IMR-90 (cell line): ENCODE results near the gene ZRSR2. TPM values are rescaled to one million over a fixed set of nuclear protein-coding genes. Genes with fewer than 3 reads are reported as not detected.

Experiments used
- ATAC-seq: fragments of 200-7000 bp; cut with Tn5 transposase; 2 replicates; pipeline ENCODE4 v1.9.1; 2020; ENCODE audit warnings: low read depth, mild to moderate bottlenecking, moderate library complexity
- BruUV-seq: library from RNA; stranded (reverse); fragments of 400-500 nt; replicated peaks from 2 replicates; lab custom pipeline; 2021; lab: Mats Ljungman, UMichigan
- CTCF ChIA-PET: fragments of 300-600 bp; formaldehyde crosslinking; extraction: SDS; loops from one replicate; lab custom pipeline; 2021; ENCODE audit warnings: antibody characterized with exemption; lab: Yijun Ruan, JAX
- POLR2A ChIA-PET: fragments of 300-600 bp; sonication (Branson Sonifier 250); formaldehyde crosslinking; loops from one replicate; lab custom pipeline; 2022; ENCODE audit warnings: antibody characterized with exemption; ENCODE audit not compliant: unreplicated experiment; lab: Charles Lee
- DNase-seq: peaks from one replicate; pipeline ENCODE4 v3.0.0; 2013
- H2AFZ ChIP-seq: replicated peaks from 2 replicates; pipeline ENCODE3; 2013; ENCODE audit warnings: low read length, mild to moderate bottlenecking; ENCODE audit not compliant: poor library complexity
- H2AK5ac ChIP-seq: 2 replicates; pipeline ENCODE4 v1.6.1; 2013; ENCODE audit warnings: low read depth, low read length, inconsistent platforms
- H2AK9ac ChIP-seq: replicated peaks from 2 replicates; pipeline ENCODE3; 2013; ENCODE audit warnings: mild to moderate bottlenecking, low read depth, low read length, moderate library complexity; ENCODE audit not compliant: poor library complexity
- H2BK120ac ChIP-seq: 2 replicates; pipeline ENCODE4 v1.6.1; 2013; ENCODE audit warnings: low read depth, low read length, inconsistent platforms
- H2BK15ac ChIP-seq: 3 replicates; pipeline ENCODE4 v1.6.1; 2013; ENCODE audit warnings: low read depth, low read length, inconsistent platforms
- H2BK20ac ChIP-seq: 2 replicates; pipeline ENCODE4 v1.6.1; 2013; ENCODE audit warnings: low read depth, mild to moderate bottlenecking, inconsistent platforms, low read length, moderate library complexity
- H2BK5ac ChIP-seq: 2 replicates; pipeline ENCODE4 v1.6.1; 2013; ENCODE audit warnings: mild to moderate bottlenecking, low read depth, low read length, inconsistent platforms; ENCODE audit not compliant: poor library complexity, severe bottlenecking
- H3K14ac ChIP-seq: replicated peaks from 2 replicates; pipeline ENCODE4 v1.6.1; 2013; ENCODE audit warnings: low read depth, low read length, inconsistent platforms
- H3K18ac ChIP-seq: 2 replicates; pipeline ENCODE4 v1.6.1; 2013; ENCODE audit warnings: low read depth, low read length, control low read depth
- H3K23ac ChIP-seq: 2 replicates; pipeline ENCODE4 v1.6.1; 2013; ENCODE audit warnings: low read depth, low read length, inconsistent platforms
- H3K27ac ChIP-seq: 2 replicates; pipeline ENCODE4 v1.5.1; 2013; ENCODE audit warnings: mild to moderate bottlenecking, control low read depth, low read length; ENCODE audit not compliant: insufficient read depth
- H3K27me3 ChIP-seq: 2 replicates; pipeline ENCODE4 v1.6.1; 2013; ENCODE audit warnings: low read length; ENCODE audit not compliant: control insufficient read depth, insufficient read depth
- H3K36me3 ChIP-seq: 2 replicates; pipeline ENCODE4 v1.6.1; 2013; ENCODE audit warnings: low read length, mixed read lengths; ENCODE audit not compliant: control insufficient read depth, insufficient read depth
- H3K4ac ChIP-seq: 2 replicates; pipeline ENCODE4 v1.6.1; 2013; ENCODE audit warnings: low read depth, low read length, inconsistent platforms
- H3K4me1 ChIP-seq: 2 replicates; pipeline ENCODE4 v1.6.1; 2013; ENCODE audit warnings: low read length, mixed read lengths; ENCODE audit not compliant: control insufficient read depth, insufficient read depth
- H3K4me2 ChIP-seq: 2 replicates; pipeline ENCODE4 v1.6.1; 2013; ENCODE audit warnings: low read depth, mild to moderate bottlenecking, control low read depth, low read length, moderate library complexity
- H3K4me3 ChIP-seq: 2 replicates; pipeline ENCODE4 v1.5.1; 2013; ENCODE audit warnings: low read depth, mild to moderate bottlenecking, control low read depth, low read length, moderate library complexity; ENCODE audit not compliant: insufficient read depth
- H3K56ac ChIP-seq: 2 replicates; pipeline ENCODE4 v1.6.1; 2013; ENCODE audit warnings: low read length, inconsistent platforms; ENCODE audit not compliant: insufficient read depth; ENCODE audit errors: extremely low read depth
- H3K79me1 ChIP-seq, 2 experiments: 2 replicates each; pipeline ENCODE4 v1.6.1; 2013; ENCODE audit warnings: low read length in 2 of 2, inconsistent platforms in 1 of 2, low read depth in 1 of 2
- H3K9ac ChIP-seq: 2 replicates; pipeline ENCODE4 v1.6.1; 2013; ENCODE audit warnings: low read depth, low read length, control low read depth
- H3K9me1 ChIP-seq: 2 replicates; pipeline ENCODE4 v1.6.1; 2013; ENCODE audit warnings: low read length, inconsistent platforms; ENCODE audit not compliant: insufficient read depth
- H3K9me3 ChIP-seq: 2 replicates; pipeline ENCODE4 v1.6.1; 2013; ENCODE audit warnings: low read length; ENCODE audit not compliant: control insufficient read depth, insufficient read depth
- H4K20me1 ChIP-seq: 2 replicates; pipeline ENCODE4 v1.6.1; 2013; ENCODE audit warnings: low read length, inconsistent platforms; ENCODE audit not compliant: insufficient read depth
- H4K5ac ChIP-seq: 2 replicates; pipeline ENCODE4 v1.6.1; 2013; ENCODE audit warnings: mild to moderate bottlenecking, low read depth, low read length, control low read depth
- H4K8ac ChIP-seq, 2 experiments: 2 replicates each; pipeline ENCODE4 v1.6.1; 2013; ENCODE audit warnings: low read depth in 2 of 2, low read length in 2 of 2, control low read depth in 1 of 2, inconsistent platforms in 1 of 2
- H4K91ac ChIP-seq: 2 replicates; pipeline ENCODE4 v1.6.1; 2013; ENCODE audit warnings: low read depth, low read length, inconsistent platforms; ENCODE audit not compliant: insufficient read depth
- BHLHE40 ChIP-seq: fragments of 150-350 bp; IDR thresholded peaks from 2 replicates; pipeline ENCODE4 v1.6.1; 2016; ENCODE audit warnings: mild to moderate bottlenecking, low read depth, low read length
- CEBPB ChIP-seq: IDR thresholded peaks from 2 replicates; pipeline ENCODE4 v1.6.1; 2012; ENCODE audit warnings: low read depth, low read length, improper control_type of control experiment
- FOS ChIP-seq: fragments of 150-350 bp; IDR thresholded peaks from 2 replicates; pipeline ENCODE4 v1.6.1; 2016; ENCODE audit warnings: low read depth, low read length
- MAZ ChIP-seq: IDR thresholded peaks from 2 replicates; pipeline ENCODE4 v1.6.1; 2012; ENCODE audit warnings: low read depth, mild to moderate bottlenecking, low read length, improper control_type of control experiment, moderate library complexity, borderline replicate concordance
- MXI1 ChIP-seq: IDR thresholded peaks from 2 replicates; pipeline ENCODE4 v1.6.1; 2012; ENCODE audit warnings: low read depth, mild to moderate bottlenecking, low read length, moderate library complexity, borderline replicate concordance
- POLR2A ChIP-seq: IDR thresholded peaks from 2 replicates; pipeline ENCODE4 v1.6.1; 2012; ENCODE audit warnings: mild to moderate bottlenecking, low read depth, low read length
- RAD21 ChIP-seq: IDR thresholded peaks from 2 replicates; pipeline ENCODE4 v1.6.1; 2012; ENCODE audit warnings: low read length, improper control_type of control experiment
- RCOR1 ChIP-seq: IDR thresholded peaks from 2 replicates; pipeline ENCODE4 v1.6.1; 2012; ENCODE audit warnings: mild to moderate bottlenecking, low read length, improper control_type of control experiment; ENCODE audit not compliant: insufficient replicate concordance
- RFX5 ChIP-seq: IDR thresholded peaks from 2 replicates; pipeline ENCODE4 v1.8.0; 2012; ENCODE audit warnings: low read depth, mild to moderate bottlenecking, low read length, moderate library complexity
- USF2 ChIP-seq: fragments of 150-350 bp; IDR thresholded peaks from 2 replicates; pipeline ENCODE4 v1.6.1; 2017; ENCODE audit warnings: mild to moderate bottlenecking, antibody characterized with exemption, low read length, low read depth
- WGBS, 2 experiments: methylation state at CpG; one replicate each; pipeline versions ENCODE4 v1.1.5 to v1.1.7; 2013; ENCODE audit warnings: missing lambda C conversion rate in 2 of 2; ENCODE audit not compliant: insufficient read length in 1 of 2; ENCODE audit errors: extremely low coverage in 2 of 2; 5-methylcytosine and 5-hydroxymethylcytosine counted together
- dilution Hi-C: fragments of 300-500 bp; cut with HindIII; formaldehyde crosslinking; loops from one replicate; pipeline ENCODE4 v1.14.3; 2018; ENCODE audit warnings: low sequenced_read_pairs; ENCODE audit not compliant: unreplicated experiment
- in situ Hi-C: fragments of 300-500 bp; cut with MboI; formaldehyde crosslinking; loops from 3 replicates; pipeline ENCODE4 v1.14.3; 2019; ENCODE audit warnings: low sequenced_read_pairs, inconsistent platforms, mixed read lengths
- intact Hi-C: fragments of 100-400 bp; cut with micrococcal nuclease; formaldehyde crosslinking; loops from 2 replicates; pipeline ENCODE4 v1.10.0; 2022
- polyA plus RNA-seq, 3 experiments: library from polyadenylated mRNA; depleted of rRNA; stranded (reverse); fragments of >200 nt; gene quantifications; 2 replicates each; pipeline ENCODE4 v1.2.3, GENCODE V29; 2012; ENCODE audit warnings: low replicate concordance in 1 of 3
- total RNA-seq: library from RNA; depleted of rRNA; stranded (reverse); fragments of >200 nt; gene quantifications from 2 replicates; pipeline ENCODE4 v1.2.3, GENCODE V29; 2012

The ZRSR2 gene
- total and polyA plus RNA-seq, 2 of the 4 experiments (the other 2 are of a cell fraction): 4.7 to 11.3 TPM

- 2% methylated on average over 58 of the region's 85 CpGs; no CpG with 5 or more reads in 1 of the 2 experiments for WGBS, 2 experiments
- H3K4ac ChIP-seq: peak within 1 kb of the TSS; percentile 54
- H3K18ac ChIP-seq: 0 out of 2 replicates have a peak within 1 kb of the TSS, but pooled peaks have one; percentile 47
- in situ Hi-C loops (no loop called here), dilution Hi-C loops (no loop called here), intact Hi-C loops (loop anchor here (2.0 to 10.0 kb wide), 4 partner anchors 64 to 807 kb away; partner anchors contain the start of gene ZRSR2)
- DNase-seq (peak; percentile 92), ATAC-seq (peak; percentile 99)
- peak within 1 kb of the TSS; percentile 8; the same call in 1 of the 2 replicates for H3K56ac ChIP-seq
- BruUV-seq: no TSS peak
- peak within 1 kb of the TSS; percentile 30; the same call in 1 of the 2 replicates for H2BK120ac ChIP-seq
- no peaks in the 10 kb centered on the region for H3K9me3 ChIP-seq
- H3K4me1 ChIP-seq: no peaks in the 10 kb centered on the region
- peaks cover 0 to 9% of the 10 kb centered on the region in 2 experiments; a peak in 2 of 4 replicates for H3K79me1 ChIP-seq
- no peaks in the 10 kb centered on the region for H4K20me1 ChIP-seq
- H4K5ac ChIP-seq: peak within 1 kb of the TSS; percentile 10
- CTCF ChIA-PET: no interaction called here
- H2AK9ac ChIP-seq: peak within 1 kb of the TSS; percentile 77
- H4K91ac ChIP-seq: peak within 1 kb of the TSS; percentile 24; the same call in 1 of the 2 replicates
- H3K27ac ChIP-seq: peak within 1 kb of the TSS; percentile 32
- H3K36me3 ChIP-seq: no peaks in the 10 kb centered on the region
- H2AFZ ChIP-seq: peak within 1 kb of the TSS; percentile 91
- H2BK15ac ChIP-seq: no peak within 1 kb of the TSS
- H2AK5ac ChIP-seq: no peak within 1 kb of the TSS; the same call in 1 of the 2 replicates
- H3K9ac ChIP-seq: peak within 1 kb of the TSS; percentile 71
- no peaks in the 10 kb centered on the region for H3K9me1 ChIP-seq
- peak within 1 kb of the TSS; percentile 96 for H3K4me2 ChIP-seq
- peak within 1 kb of the TSS; percentile 35 to 46; a peak in 3 of 4 replicates for H4K8ac ChIP-seq
- H2BK20ac ChIP-seq: no peak within 1 kb of the TSS
- peak within 1 kb of the TSS; percentile 77 for H3K14ac ChIP-seq
- POLR2A ChIA-PET: no interaction called here
- TF ChIP-seq CEBPB: 0 out of 2 replicates have a peak, but pooled peaks have one; percentile 6
- TF ChIP-seq MXI1: no peak
- no peak for TF ChIP-seq RAD21
- TF ChIP-seq RFX5: peak; percentile 78
- TF ChIP-seq RCOR1: no peak
- peak; percentile 96 for TF ChIP-seq USF2
- no peak for TF ChIP-seq FOS
- TF ChIP-seq POLR2A: no peak
- TF ChIP-seq BHLHE40: peak; percentile 68
- peak; percentile 88; the same call in 1 of the 2 replicates for TF ChIP-seq MAZ
- H3K4me3 ChIP-seq: peak within 1 kb of the TSS; percentile 60
- H3K23ac ChIP-seq: peak within 1 kb of the TSS; percentile 96
- H2BK5ac ChIP-seq: peak within 1 kb of the TSS; percentile 28
- H3K27me3 ChIP-seq: peaks cover 4% of the 10 kb centered on the region; the same call in 1 of the 2 replicates
Observed at GRCh38 chrX:15854712-15855567, 64.7 kb downstream of the ZRSR2 start, which contains the start of gene AP1S2. AP1S2 (minus strand) TSS chrX:15854813; CDS start chrX:15852524, 2,289 bp downstream.
